GM12878 (cell line): Measurements from ENCODE around the gene ZBED4. TPM values are rescaled to one million over a fixed set of nuclear protein-coding genes. Genes with fewer than 3 reads are reported as not detected.

ENCODE experiments used
- ATAC-seq: fragments of 200-7000 bp; cut with Tn5 transposase; 3 replicates; pipeline ENCODE4 v1.9.1; 2020; ENCODE audit warnings: mild to moderate bottlenecking, moderate library complexity
- BruUV-seq: library from RNA; stranded (reverse); fragments of 400-500 nt; replicated peaks from 2 replicates; lab custom pipeline; 2021; lab: Mats Ljungman, UMichigan
- CTCF ChIA-PET: fragments of 300-600 bp; sonication (Branson Sonifier 250); formaldehyde crosslinking; extraction: SDS; loops from one replicate; lab custom pipeline; 2021; ENCODE audit warnings: inconsistent platforms; lab: Yijun Ruan, JAX
- POLR2A ChIA-PET: fragments of 350-600 bp; formaldehyde crosslinking; extraction: SDS; loops from one replicate; lab custom pipeline; 2021; ENCODE audit warnings: inconsistent platforms; lab: Charles Lee
- RAD21 ChIA-PET: fragments of 300-600 bp; sonication (Branson Sonifier 250); formaldehyde crosslinking; loops from one replicate; lab custom pipeline; 2023; ENCODE audit warnings: antibody characterized with exemption; ENCODE audit not compliant: unreplicated experiment; lab: Charles Lee
- SMC1A ChIA-PET: fragments of 300-600 bp; sonication (Branson Sonifier 250); formaldehyde crosslinking; loops from one replicate; lab custom pipeline; 2023; ENCODE audit not compliant: unreplicated experiment, uncharacterized antibody; lab: Charles Lee
- DNase-seq: peaks from one replicate; pipeline ENCODE4 v3.0.0-alpha.2; 2011; ENCODE audit warnings: low read depth, low spot score
- FAIRE-seq: peaks from 3 replicates; lab custom pipeline; 2011; peaks lifted over from hg19 to GRCh38; lab: Jason Lieb, UNC
- H2AFZ ChIP-seq: 2 replicates; pipeline ENCODE4 v1.6.0; 2011; ENCODE audit warnings: low read depth, low read length, control low read depth; ENCODE audit not compliant: control insufficient read depth
- H3K27ac ChIP-seq: 2 replicates; pipeline ENCODE4 v1.5.1; 2011; ENCODE audit warnings: control low read depth; ENCODE audit not compliant: control insufficient read depth, insufficient read depth
- H3K27me3 ChIP-seq, 2 experiments: replicated peaks in 1 of 2; 2 replicates each; pipeline versions ENCODE4 v1.6.0 to v1.6.1; 2011; ENCODE audit warnings: low read length in 1 of 2; ENCODE audit not compliant: control insufficient read depth in 2 of 2, insufficient read depth in 2 of 2
- H3K36me3 ChIP-seq, 2 experiments: 2 replicates each; pipeline ENCODE4 v1.5.1; 2011; ENCODE audit warnings: low read length in 1 of 2; ENCODE audit not compliant: control insufficient read depth in 2 of 2, insufficient read depth in 2 of 2
- H3K4me1 ChIP-seq: 2 replicates; pipeline ENCODE4 v1.6.1; 2011; ENCODE audit warnings: mild to moderate bottlenecking, low read length, moderate library complexity, mixed read lengths; ENCODE audit not compliant: control insufficient read depth, insufficient read depth
- H3K4me2 ChIP-seq: 2 replicates; pipeline ENCODE4 v1.6.0; 2011; ENCODE audit warnings: control low read depth; ENCODE audit not compliant: control insufficient read depth, insufficient read depth
- H3K4me3 ChIP-seq: fragments of 200-600 bp; sonication (generic); 2 replicates; pipeline ENCODE4 v1.5.1; 2016
- H3K79me2 ChIP-seq: 2 replicates; pipeline ENCODE4 v1.6.0; 2011; ENCODE audit warnings: low read length; ENCODE audit not compliant: control insufficient read depth, insufficient read depth
- H3K9ac ChIP-seq: 2 replicates; pipeline ENCODE4 v1.8.0; 2011; ENCODE audit warnings: low read length, control low read depth, mixed read lengths; ENCODE audit not compliant: control insufficient read depth, insufficient read depth
- H3K9me3 ChIP-seq: replicated peaks from 3 replicates; pipeline ENCODE4 v1.5.1; 2011; ENCODE audit warnings: mild to moderate bottlenecking, low read length; ENCODE audit not compliant: control insufficient read depth, insufficient read depth
- H4K20me1 ChIP-seq: 2 replicates; pipeline ENCODE4 v1.6.0; 2011; ENCODE audit not compliant: control insufficient read depth, insufficient read depth
- TCF12 ChIP-seq: IDR thresholded peaks from 2 replicates; pipeline ENCODE4 v1.6.1; 2011; ENCODE audit warnings: low read depth, mild to moderate bottlenecking, low read length
- ZNF24 ChIP-seq: fragments of 450-650 bp; IDR thresholded peaks from 2 replicates; pipeline ENCODE4 v1.6.1; 2017; ENCODE audit warnings: antibody characterized with exemption, mild to moderate bottlenecking
- ZNF384 ChIP-seq: IDR thresholded peaks from 2 replicates; pipeline ENCODE4 v1.6.1; 2012; ENCODE audit warnings: low read depth, mild to moderate bottlenecking, low read length, improper control_type of control experiment, borderline replicate concordance
- WGBS: methylation state at CpG from one replicate; pipeline ENCODE4 v1.1.6; 2016; ENCODE audit warnings: low lambda C conversion rate; ENCODE audit not compliant: insufficient replicate concordance, insufficient coverage; ENCODE audit errors: missing lambda C conversion rate; 5-methylcytosine and 5-hydroxymethylcytosine counted together
- in situ Hi-C: fragments of 300-500 bp; cut with MboI; formaldehyde crosslinking; loops from 9 replicates; pipeline ENCODE4 v1.14.3; 2018; ENCODE audit warnings: mixed read lengths
- intact Hi-C: fragments of 100-400 bp; cut with micrococcal nuclease; formaldehyde crosslinking; loops from one replicate; pipeline ENCODE4 v1.14.2; 2022; ENCODE audit not compliant: unreplicated experiment
- polyA plus RNA-seq, 11 experiments: library from polyadenylated mRNA; depleted of rRNA in 4 of 11; unstranded in 6 of 11; stranded (reverse) in 5 of 11; fragments of >200 nt; fragmentation: Nextera tagmentation in 4 of 11; fragmentation: Illumina TruSeq in 1 of 11; extraction: Ambion mirVana in 4 of 11; extraction: Trizol in 1 of 11; gene quantifications; 1 replicate in 1 of 11; 2 replicates in 10 of 11; pipeline versions ENCODE4 v1.2.1 to v1.2.3, GENCODE V29; 2011 to 2016; ENCODE audit warnings: inconsistent platforms in 2 of 11, missing spikeins in 2 of 11, low read depth in 1 of 11
- total RNA-seq, 4 experiments: library from RNA; depleted of rRNA in 3 of 4; stranded (reverse); fragments of >200 nt in 3 of 4; fragmentation: Illumina TruSeq in 1 of 4; extraction: Trizol in 1 of 4; gene quantifications; 2 replicates each; pipeline versions ENCODE4 v1.2.1 to v1.2.3, GENCODE V29; 2013 to 2021
- TF ChIP-seq, protein P1 (sequence below): fragments of 450-650 bp; IDR thresholded peaks from 2 replicates; pipeline ENCODE4 v1.6.1; 2018; ENCODE audit warnings: mild to moderate bottlenecking, low read depth, moderate library complexity; ENCODE audit not compliant: partially characterized antibody

The ZBED4 gene
- total and polyA plus RNA-seq, 10 of the 15 experiments (the other 5 are each of a cell fraction or from before 2014, with no cell fraction given), result 2.3 to 21.6 (median 12.8) TPM

DNA sequence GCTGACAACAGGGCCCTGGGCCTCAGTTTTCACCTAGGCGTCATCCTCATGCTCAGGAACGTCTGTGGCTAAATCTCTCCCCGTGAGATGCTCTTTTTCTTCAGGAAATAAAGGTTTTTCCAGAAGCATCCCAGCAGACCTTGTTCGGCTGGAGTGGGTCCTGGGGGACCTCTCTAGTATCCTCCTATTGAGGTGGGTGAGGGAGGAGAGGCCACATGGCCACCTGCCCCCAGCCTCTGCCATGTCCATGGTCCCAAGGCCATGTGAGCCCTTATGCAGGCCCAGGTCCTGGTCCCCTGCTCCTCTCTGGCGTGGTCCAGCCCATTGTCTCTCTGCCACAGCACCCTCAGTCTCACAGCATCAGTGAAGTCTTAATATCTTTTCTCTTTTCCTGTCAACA lies 42.6 kb downstream of the ZBED4 start:
- H3K27ac ChIP-seq, result no peak overlapping the region
- TF ChIP-seq TCF12, result no peak
- no peak for TF ChIP-seq ZNF384
- no peak for TF ChIP-seq ZNF24
- TF ChIP-seq, protein P1, sequence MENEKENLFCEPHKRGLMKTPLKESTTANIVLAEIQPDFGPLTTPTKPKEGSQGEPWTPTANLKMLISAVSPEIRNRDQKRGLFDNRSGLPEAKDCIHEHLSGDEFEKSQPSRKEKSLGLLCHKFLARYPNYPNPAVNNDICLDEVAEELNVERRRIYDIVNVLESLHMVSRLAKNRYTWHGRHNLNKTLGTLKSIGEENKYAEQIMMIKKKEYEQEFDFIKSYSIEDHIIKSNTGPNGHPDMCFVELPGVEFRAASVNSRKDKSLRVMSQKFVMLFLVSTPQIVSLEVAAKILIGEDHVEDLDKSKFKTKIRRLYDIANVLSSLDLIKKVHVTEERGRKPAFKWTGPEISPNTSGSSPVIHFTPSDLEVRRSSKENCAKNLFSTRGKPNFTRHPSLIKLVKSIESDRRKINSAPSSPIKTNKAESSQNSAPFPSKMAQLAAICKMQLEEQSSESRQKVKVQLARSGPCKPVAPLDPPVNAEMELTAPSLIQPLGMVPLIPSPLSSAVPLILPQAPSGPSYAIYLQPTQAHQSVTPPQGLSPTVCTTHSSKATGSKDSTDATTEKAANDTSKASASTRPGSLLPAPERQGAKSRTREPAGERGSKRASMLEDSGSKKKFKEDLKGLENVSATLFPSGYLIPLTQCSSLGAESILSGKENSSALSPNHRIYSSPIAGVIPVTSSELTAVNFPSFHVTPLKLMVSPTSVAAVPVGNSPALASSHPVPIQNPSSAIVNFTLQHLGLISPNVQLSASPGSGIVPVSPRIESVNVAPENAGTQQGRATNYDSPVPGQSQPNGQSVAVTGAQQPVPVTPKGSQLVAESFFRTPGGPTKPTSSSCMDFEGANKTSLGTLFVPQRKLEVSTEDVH, result no peak
- TF ChIP-seq, all 136 proteins: peak for 0
- CTCF ChIA-PET, result interaction anchor here (0.6 kb wide), 1 partner anchor 105 kb away, joined by 3 read pairs; no protein-coding TSS in a partner anchor
- Histone ChIP-seq H4K20me1 (no peaks in the 10 kb centered on the region), H3K79me2 (no peaks in the 10 kb centered on the region), H3K4me3 (no peak overlapping the region), H3K9me3 (no peaks in the 10 kb centered on the region), H2AFZ (no peak overlapping the region), H3K9ac (no peak overlapping the region), H3K36me3 (peaks cover under 1 to 8% of the 10 kb centered on the region in 2 experiments), H3K4me2 (no peak overlapping the region), H3K27me3 (no peaks in the 10 kb centered on the region), H3K4me1 (no peaks in the 10 kb centered on the region)
- no peak for FAIRE-seq
- intact Hi-C loops, result no loop called here
- no peak for ATAC-seq
- SMC1A ChIA-PET, result no interaction called here
- BruUV-seq, result no TSS peak
- RAD21 ChIA-PET, result no interaction called here
- in situ Hi-C loops, result no loop called here
- no peak for DNase-seq
- 67% methylated on average over 5 of the region's 5 CpGs for WGBS
- POLR2A ChIA-PET, result no interaction called here
